GM19351 (cell line): ENCODE data around the gene ME2.
"Not testable (repeated sequence)": the region's sequence is repeated elsewhere in the genome, so short reads cannot be mapped to it uniquely, and the experiment has no call there.

Experiments
- ATAC-seq: cut with Tn5 transposase; IDR thresholded peaks from one replicate; pipeline ENCODE4 v1.9.1; 2021; ENCODE audit warnings: mild to moderate bottlenecking, moderate library complexity; ENCODE audit not compliant: unreplicated experiment

ME2 gene

GRCh38 chr18:50969448-50969847, 90.5 kb downstream of the ME2 start:
- ATAC-seq: no peak

- ATAC-seq: no peak
These were observed 91.1 kb downstream of the ME2 start for GRCh38 chr18:50970006-50970405.

- ATAC-seq: not testable (repeated sequence)
These were observed 93.5 kb downstream of the ME2 start for GRCh38 chr18:50972404-50972803.

- no peak for ATAC-seq
These were observed 94.6 kb downstream of the ME2 start for GRCh38 chr18:50973367-50974126.

GRCh38 chr18:50977037-50977760, 98.3 kb downstream of the ME2 start:
- ATAC-seq: no peak

- no peak for ATAC-seq
These were observed 102.5 kb downstream of the ME2 start for GRCh38 chr18:50981381-50981780.

DNA sequence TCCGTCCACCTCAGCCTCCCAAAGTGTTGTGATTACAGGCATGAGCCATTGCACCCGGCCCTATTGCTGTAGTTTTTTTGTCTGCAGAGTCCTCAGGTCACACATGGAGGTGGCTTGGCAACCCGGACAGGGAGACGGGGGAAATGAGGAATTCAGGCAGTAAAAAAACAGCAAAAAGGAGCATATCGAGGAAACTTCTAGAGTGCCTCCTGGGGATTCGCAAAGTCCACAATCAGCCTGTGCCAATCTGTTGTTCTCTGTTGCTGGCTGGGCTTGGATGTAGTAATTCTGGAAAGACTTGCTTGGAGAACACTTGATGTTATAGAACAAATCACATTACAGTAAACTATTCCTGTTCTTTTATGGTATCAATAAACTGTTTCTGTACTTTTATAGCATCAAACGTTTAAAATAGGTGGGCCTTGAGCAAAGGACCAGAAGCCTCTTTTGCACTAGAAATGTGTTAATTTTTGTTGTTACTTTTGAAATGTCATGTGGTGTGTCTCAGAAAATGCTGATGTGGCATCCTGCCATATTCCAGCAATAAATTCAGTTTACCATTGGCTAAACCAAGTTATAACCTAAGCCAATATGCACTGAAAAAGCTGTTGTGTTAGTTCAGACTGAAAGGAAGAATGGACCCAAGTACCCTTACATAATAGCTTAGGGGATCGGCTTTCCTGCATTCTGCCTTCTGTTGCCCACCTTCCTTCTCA, 103.3 kb downstream of the ME2 start:
- no peak for ATAC-seq

DNA sequence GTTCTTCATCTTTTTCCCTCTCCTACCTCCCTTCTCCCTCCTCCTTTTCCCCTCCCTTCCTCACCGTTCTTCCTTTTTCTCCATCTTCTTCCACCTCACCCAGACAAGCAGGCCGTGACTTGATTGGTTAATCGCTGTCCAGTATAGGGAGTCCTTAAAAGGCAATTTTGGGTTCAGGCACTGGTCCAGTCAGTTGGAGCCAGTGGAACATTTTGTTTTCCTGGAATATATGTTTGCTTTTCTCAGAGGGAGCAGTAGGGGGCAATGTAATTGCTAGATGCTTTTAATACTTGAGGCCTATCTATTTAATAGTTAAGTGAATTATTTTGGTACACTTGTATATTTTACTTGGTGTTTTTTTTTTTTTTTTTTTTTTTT, 103.9 kb downstream of the ME2 start:
- no peak for ATAC-seq

DNA sequence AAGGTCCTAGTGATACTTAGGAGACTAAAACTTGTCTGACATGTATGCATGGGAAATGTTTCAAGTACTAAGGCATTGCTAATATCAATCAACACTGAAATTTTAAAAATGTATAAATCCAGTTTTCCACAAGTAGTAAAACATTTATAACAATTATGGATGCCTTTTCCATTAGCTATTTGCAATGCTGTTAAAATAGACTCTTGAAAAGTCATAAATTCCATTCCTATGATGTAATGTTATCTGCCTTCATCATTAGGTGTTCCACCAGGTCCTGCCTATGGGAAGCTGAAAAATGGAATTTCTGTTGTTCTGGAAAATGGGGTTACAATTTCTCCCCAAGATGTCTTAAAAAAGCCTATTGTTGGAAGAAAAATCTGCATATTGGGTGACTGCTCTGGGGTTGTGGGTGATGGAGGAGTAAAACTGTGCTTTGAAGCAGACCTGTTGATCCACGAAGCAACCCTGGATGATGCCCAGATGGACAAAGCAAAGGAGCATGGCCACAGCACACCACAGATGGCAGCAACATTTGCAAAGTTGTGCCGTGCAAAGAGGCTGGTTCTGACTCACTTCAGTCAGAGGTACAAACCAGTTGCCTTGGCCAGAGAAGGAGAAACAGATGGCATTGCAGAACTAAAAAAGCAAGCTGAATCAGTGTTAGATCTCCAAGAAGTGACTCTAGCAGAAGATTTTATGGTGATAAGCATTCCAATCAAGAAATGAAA, 107.6 kb downstream of the ME2 start:
- no peak for ATAC-seq

DNA sequence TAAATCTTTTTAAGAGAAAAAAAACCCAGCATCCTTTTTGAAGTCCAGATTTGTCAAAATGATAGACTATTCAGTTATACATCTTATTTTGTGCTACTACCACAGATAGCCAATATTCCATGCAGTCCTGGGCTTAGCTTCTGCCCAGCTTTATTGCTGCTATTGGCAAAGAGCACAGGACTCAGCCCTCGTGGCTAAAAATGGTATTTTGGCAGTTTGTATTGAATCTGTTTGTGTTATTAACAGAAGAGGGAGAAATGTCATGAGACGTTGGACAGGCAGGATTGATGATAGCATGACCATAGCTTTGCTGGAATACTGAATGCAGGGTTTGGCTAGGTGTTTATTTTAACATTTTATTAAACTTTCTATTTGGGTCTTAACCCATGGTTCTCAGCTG, 108.3 kb downstream of the ME2 start:
- no peak for ATAC-seq

DNA sequence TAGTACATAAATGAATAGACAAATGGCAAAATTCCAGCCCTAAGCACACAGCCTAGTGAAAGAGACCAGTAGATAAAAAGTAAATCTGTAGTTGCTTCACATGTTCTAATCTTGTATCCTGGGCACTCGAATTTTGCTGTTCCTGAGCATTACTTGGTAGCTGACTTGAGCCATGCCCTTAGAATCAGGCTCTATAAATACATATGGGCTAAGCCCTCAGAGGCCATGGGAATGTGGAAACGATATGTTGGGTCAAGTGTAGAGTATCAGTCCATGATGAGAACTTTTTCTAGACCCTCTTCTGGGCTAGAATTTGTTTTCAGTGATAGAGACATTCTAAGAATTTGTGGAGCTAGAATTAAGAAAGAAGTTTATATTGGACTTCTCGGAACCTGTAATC, 110.8 kb downstream of the ME2 start:
- no peak for ATAC-seq

GRCh38 chr18:50992351-50992762, 113.4 kb downstream of the ME2 start:
- ATAC-seq: no peak

GRCh38 chr18:50994031-50994430, 115.1 kb downstream of the ME2 start:
- ATAC-seq: no peak

- not testable (repeated sequence) for ATAC-seq
These were observed 124.3 kb downstream of the ME2 start for GRCh38 chr18:51003174-51003573.
